ENCODE results near the gene SRP54. TPM values are rescaled to one million over a fixed set of nuclear protein-coding genes. Genes with fewer than 3 reads are reported as not detected.
"Not testable (repeated sequence)": the region's sequence is repeated elsewhere in the genome, so short reads cannot be mapped to it uniquely, and the experiment has no call there.

SRP54 gene
- total RNA-seq, 1 donor from 2014 or later, result 43.1 TPM

DNA sequence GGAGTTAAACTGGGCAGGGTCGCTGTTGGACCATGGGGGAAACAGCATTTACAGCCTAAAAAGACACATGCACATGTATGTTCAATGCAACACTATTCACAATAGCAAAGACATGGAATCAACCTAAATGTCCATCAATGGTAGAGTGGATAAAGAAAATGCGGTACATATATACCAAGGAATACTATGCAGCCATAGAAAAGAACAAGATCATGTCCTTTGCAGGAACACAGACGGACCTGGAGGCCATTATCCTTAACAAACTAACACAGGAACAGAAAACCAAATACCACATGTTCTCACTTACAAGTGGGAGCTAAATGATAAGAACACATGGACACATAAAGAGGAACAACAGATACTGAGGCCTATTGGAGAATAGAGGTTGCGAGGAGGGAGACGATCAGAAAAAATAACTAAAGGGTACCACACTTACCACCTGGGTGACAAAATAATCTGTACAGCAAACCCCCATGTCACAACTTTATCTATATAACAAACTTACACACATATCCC, 25.0 kb upstream of the SRP54 start:
- Mint-ChIP-seq H3K36me3 (ENCODE audit: low read depth) (peaks cover 6% of the 10 kb centered on the region), H3K27me3 (ENCODE audit: low read depth) (no peaks in the 10 kb centered on the region), H3K9me3 (no peaks in the 10 kb centered on the region), H3K4me1 (no peaks in the 10 kb centered on the region), H3K27ac (ENCODE audit: unreplicated experiment) (no peak overlapping the region), H3K4me3 (no peak overlapping the region)
- no peak for DNase-seq (ENCODE audit: low read depth, low spot score)
- TF ChIP-seq, protein P1, sequence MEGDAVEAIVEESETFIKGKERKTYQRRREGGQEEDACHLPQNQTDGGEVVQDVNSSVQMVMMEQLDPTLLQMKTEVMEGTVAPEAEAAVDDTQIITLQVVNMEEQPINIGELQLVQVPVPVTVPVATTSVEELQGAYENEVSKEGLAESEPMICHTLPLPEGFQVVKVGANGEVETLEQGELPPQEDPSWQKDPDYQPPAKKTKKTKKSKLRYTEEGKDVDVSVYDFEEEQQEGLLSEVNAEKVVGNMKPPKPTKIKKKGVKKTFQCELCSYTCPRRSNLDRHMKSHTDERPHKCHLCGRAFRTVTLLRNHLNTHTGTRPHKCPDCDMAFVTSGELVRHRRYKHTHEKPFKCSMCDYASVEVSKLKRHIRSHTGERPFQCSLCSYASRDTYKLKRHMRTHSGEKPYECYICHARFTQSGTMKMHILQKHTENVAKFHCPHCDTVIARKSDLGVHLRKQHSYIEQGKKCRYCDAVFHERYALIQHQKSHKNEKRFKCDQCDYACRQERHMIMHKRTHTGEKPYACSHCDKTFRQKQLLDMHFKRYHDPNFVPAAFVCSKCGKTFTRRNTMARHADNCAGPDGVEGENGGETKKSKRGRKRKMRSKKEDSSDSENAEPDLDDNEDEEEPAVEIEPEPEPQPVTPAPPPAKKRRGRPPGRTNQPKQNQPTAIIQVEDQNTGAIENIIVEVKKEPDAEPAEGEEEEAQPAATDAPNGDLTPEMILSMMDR (conservative IDR thresholded peaks at IDR 0.05), result no peak

- H3K36me3 Mint-ChIP-seq (ENCODE audit: low read depth); H3K27me3 Mint-ChIP-seq (ENCODE audit: low read depth); H3K4me3 Mint-ChIP-seq; DNase-seq (ENCODE audit: low read depth, low spot score); H3K4me1 Mint-ChIP-seq; H3K27ac Mint-ChIP-seq (ENCODE audit: unreplicated experiment); H3K9me3 Mint-ChIP-seq: not testable (repeated sequence)
Measured at GRCh38 chr14:34962106-34962505, 20.7 kb upstream of the SRP54 start.

DNA sequence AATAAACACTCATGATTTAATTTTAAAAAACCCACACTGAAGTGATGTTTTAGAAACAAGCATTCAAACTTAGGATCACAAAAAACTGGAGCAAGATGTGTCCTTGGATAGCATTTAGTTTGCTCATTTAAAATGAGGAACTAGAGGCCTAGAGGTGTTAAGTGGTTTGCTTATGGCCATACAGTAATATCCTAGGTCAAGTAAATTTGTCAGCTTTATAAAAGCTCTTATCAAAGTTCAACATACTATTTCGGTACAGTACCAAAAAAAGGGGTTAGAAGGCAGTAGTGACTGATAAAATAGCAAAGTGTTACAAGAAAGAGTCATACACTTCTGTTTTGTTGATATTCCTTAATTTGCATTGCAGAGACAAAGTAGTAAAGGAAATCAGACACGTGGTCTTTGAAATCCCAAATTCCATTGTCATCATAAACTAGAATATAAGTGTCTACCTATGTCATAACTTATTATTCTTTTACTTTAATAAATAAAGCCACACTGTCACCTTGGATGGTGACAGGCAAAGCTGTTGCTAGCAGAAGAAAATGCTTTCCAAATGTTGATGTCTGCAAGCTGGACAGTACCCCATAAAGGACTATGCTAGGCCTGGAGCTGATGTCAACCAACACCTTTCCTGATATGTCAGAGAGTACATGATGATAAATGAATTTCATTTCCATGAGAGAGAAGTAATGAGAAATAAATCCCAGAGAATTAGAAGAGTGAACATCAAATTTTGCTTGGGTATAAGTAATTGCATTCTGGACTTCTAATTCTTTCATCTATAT, 17.6 kb upstream of the SRP54 start:
- no peaks in the 10 kb centered on the region for H3K4me1 Mint-ChIP-seq
- no peaks in the 10 kb centered on the region for H3K27me3 Mint-ChIP-seq (ENCODE audit: low read depth)
- DNase-seq (ENCODE audit: low read depth, low spot score), result no peak
- H3K36me3 Mint-ChIP-seq (ENCODE audit: low read depth), result no peaks in the 10 kb centered on the region
- TF ChIP-seq, protein P1 (conservative IDR thresholded peaks at IDR 0.05), result no peak
- H3K4me3 Mint-ChIP-seq, result no peak overlapping the region
- no peak overlapping the region for H3K27ac Mint-ChIP-seq (ENCODE audit: unreplicated experiment)
- H3K9me3 Mint-ChIP-seq, result no peaks in the 10 kb centered on the region

GRCh38 chr14:34965912-34966311, 16.9 kb upstream of the SRP54 start:
- H3K27me3 Mint-ChIP-seq (ENCODE audit: low read depth), result no peaks in the 10 kb centered on the region
- TF ChIP-seq, protein P1 (conservative IDR thresholded peaks at IDR 0.05), result no peak
- H3K4me1 Mint-ChIP-seq, result no peaks in the 10 kb centered on the region
- no peaks in the 10 kb centered on the region for H3K36me3 Mint-ChIP-seq (ENCODE audit: low read depth)
- no peaks in the 10 kb centered on the region for H3K9me3 Mint-ChIP-seq
- DNase-seq (ENCODE audit: low read depth, low spot score), result no peak
- H3K27ac Mint-ChIP-seq (ENCODE audit: unreplicated experiment), result no peak overlapping the region
- H3K4me3 Mint-ChIP-seq, result no peak overlapping the region

- Mint-ChIP-seq H3K4me3 (no peak overlapping the region), H3K27me3 (ENCODE audit: low read depth) (no peaks in the 10 kb centered on the region), H3K27ac (ENCODE audit: unreplicated experiment) (no peak overlapping the region), H3K9me3 (no peaks in the 10 kb centered on the region), H3K4me1 (no peaks in the 10 kb centered on the region), H3K36me3 (ENCODE audit: low read depth) (no peaks in the 10 kb centered on the region)
- TF ChIP-seq, protein P1 (conservative IDR thresholded peaks at IDR 0.05), result no peak
- DNase-seq (ENCODE audit: low read depth, low spot score), result no peak
Measured at GRCh38 chr14:34966413-34966812, 16.4 kb upstream of the SRP54 start.

- H3K36me3 Mint-ChIP-seq (ENCODE audit: low read depth), result no peaks in the 10 kb centered on the region
- TF ChIP-seq, protein P1 (conservative IDR thresholded peaks at IDR 0.05), result no peak
- H3K4me3 Mint-ChIP-seq, result no peak overlapping the region
Measured at GRCh38 chr14:34970665-34971064, 12.1 kb upstream of the SRP54 start.

More at GRCh38 chr14:34970665-34971064, 12.1 kb upstream of the SRP54 start:
- Mint-ChIP-seq H3K4me1 (no peaks in the 10 kb centered on the region), H3K27ac (ENCODE audit: unreplicated experiment) (no peak overlapping the region), H3K9me3 (no peaks in the 10 kb centered on the region), H3K27me3 (ENCODE audit: low read depth) (no peaks in the 10 kb centered on the region)
- no peak for DNase-seq (ENCODE audit: low read depth, low spot score)

All from neural crest cell (in vitro differentiated cells).